Measurements from ENCODE around the gene FAM118A.
A peak's percentile ranks its signal among the peaks of the same experiment; 100 is the strongest.

FAM118A gene

GRCh38 chr22:45314054-45314721, 4.5 kb downstream of the FAM118A start:
- H3K27ac ChIP-seq = peak overlapping the region; percentile 75
- no peak for TF ChIP-seq CTCF (conservative IDR thresholded peaks at IDR 0.05)

- peak overlapping the region; percentile 75 for H3K27ac ChIP-seq
- no peak for TF ChIP-seq CTCF (conservative IDR thresholded peaks at IDR 0.05)
Measured at GRCh38 chr22:45314786-45315185, 5.1 kb downstream of the FAM118A start.

- H3K27ac ChIP-seq = peak overlapping the region; percentile 75
Measured at GRCh38 chr22:45316796-45317526, 7.2 kb downstream of the FAM118A start.

GRCh38 chr22:45317551-45318167, 7.9 kb downstream of the FAM118A start:
- TF ChIP-seq CTCF (conservative IDR thresholded peaks at IDR 0.05) = peak; percentile 63
- peak overlapping the region; percentile 75 for H3K27ac ChIP-seq

More at GRCh38 chr22:45316796-45317526, 7.2 kb downstream of the FAM118A start:
- TF ChIP-seq CTCF (conservative IDR thresholded peaks at IDR 0.05) = no peak

- H3K27ac ChIP-seq = peak overlapping the region; percentile 75
- no peak for TF ChIP-seq CTCF (conservative IDR thresholded peaks at IDR 0.05)
Measured at GRCh38 chr22:45318168-45318557, 8.4 kb downstream of the FAM118A start.

GRCh38 chr22:45318558-45319323, 9.0 kb downstream of the FAM118A start:
- peak overlapping the region; percentile 75 for H3K27ac ChIP-seq

More at GRCh38 chr22:45318558-45319323, 9.0 kb downstream of the FAM118A start:
- TF ChIP-seq CTCF (conservative IDR thresholded peaks at IDR 0.05) = no peak
